ENCODE results near the gene ITGA11.

DNA sequence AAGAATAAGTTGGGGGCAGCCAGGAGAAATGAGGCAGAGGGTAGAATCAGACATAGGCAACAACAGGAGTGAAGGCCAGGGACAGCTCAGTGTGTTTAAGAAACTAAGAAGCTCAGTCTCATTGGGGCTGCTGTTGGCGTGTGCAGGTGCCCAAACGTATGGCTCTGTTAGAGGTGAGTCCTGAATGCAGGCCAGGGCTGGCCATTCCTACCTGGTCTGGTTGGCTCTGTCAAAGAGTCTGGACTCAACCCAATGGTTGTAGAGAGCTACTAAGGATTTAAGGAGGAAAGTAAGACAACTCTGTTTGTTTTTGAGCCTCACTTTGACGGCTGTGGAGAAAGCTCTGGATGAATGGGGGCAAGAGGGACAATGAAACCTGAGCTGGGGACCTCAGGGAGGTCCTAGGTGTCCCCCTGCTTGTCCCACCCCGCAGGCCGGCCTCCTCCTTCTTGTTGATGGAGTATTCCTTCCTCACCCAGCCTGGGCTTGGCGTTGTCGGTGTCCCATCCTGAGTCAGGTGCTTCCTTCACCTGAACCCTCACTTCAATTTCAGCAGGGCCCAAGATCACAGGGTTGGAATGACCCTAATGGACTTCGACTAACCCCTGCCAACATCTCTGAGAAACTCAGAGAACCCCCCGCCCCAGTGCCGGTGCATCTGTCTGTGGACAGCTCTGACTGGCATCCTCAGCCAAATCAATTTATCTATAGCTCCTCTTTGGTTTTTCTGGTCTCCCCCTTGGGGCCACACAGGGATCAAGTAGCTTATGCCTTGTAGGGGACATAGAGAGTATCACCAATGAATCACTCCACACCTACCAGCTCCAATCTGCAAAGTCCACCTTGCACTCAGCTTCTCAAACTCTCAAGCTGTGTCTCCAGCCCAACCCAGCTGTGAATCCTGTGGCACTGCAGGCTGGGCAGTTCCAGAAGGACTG is 8.3 kb downstream of the ITGA11 start:
- TF ChIP-seq, protein P1, sequence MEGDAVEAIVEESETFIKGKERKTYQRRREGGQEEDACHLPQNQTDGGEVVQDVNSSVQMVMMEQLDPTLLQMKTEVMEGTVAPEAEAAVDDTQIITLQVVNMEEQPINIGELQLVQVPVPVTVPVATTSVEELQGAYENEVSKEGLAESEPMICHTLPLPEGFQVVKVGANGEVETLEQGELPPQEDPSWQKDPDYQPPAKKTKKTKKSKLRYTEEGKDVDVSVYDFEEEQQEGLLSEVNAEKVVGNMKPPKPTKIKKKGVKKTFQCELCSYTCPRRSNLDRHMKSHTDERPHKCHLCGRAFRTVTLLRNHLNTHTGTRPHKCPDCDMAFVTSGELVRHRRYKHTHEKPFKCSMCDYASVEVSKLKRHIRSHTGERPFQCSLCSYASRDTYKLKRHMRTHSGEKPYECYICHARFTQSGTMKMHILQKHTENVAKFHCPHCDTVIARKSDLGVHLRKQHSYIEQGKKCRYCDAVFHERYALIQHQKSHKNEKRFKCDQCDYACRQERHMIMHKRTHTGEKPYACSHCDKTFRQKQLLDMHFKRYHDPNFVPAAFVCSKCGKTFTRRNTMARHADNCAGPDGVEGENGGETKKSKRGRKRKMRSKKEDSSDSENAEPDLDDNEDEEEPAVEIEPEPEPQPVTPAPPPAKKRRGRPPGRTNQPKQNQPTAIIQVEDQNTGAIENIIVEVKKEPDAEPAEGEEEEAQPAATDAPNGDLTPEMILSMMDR (IDR thresholded peaks at IDR 0.05) = no peak
- TF ChIP-seq POLR2A (IDR thresholded peaks at IDR 0.05) = no peak

Data from breast epithelium (tissue), 3 donors.